HCT116 (cell line): Measurements from ENCODE around the gene STIL. TPM values are rescaled to one million over a fixed set of nuclear protein-coding genes. Genes with fewer than 3 reads are reported as not detected.

Experiments used
- ATAC-seq: fragments of 200-7000 bp; cut with Tn5 transposase; 2 replicates; pipeline ENCODE4 v1.9.1; 2020; ENCODE audit warnings: mild to moderate bottlenecking, moderate library complexity
- BruUV-seq: library from RNA; stranded (reverse); fragments of 400-500 nt; replicated peaks from 2 replicates; lab custom pipeline; 2021; lab: Mats Ljungman, UMichigan
- CTCF ChIA-PET: fragments of 300-600 bp; sonication (Branson Sonifier 250); formaldehyde crosslinking; loops from one replicate; lab custom pipeline; 2021; ENCODE audit warnings: antibody characterized with exemption; lab: Charles Lee
- POLR2A ChIA-PET: fragments of 300-600, 350-600 bp; sonication (Branson Sonifier 250); formaldehyde crosslinking; loops from one replicate; lab custom pipeline; 2021; ENCODE audit warnings: antibody characterized with exemption; lab: Charles Lee
- RAD21 ChIA-PET, 2 experiments: fragments of 300-600 bp; sonication (Branson Sonifier 250); formaldehyde crosslinking; loops; one replicate each; lab custom pipeline; 2023; ENCODE audit warnings: low total read pairs in 2 of 2; ENCODE audit not compliant: uncharacterized antibody in 2 of 2, unreplicated experiment in 2 of 2, low non-redundant PET in 1 of 2; lab: Charles Lee
- DNase-seq: peaks from one replicate; pipeline ENCODE4 v3.0.0-alpha.2; 2010; ENCODE audit warnings: low read depth, low spot score
- H2AFZ ChIP-seq: fragments of 200-600 bp; shearing (Covaris generic), sonication (generic); 2 replicates; pipeline ENCODE4 v1.6.1; 2017; ENCODE audit warnings: low read depth, mixed run types, mixed read lengths, antibody characterized with exemption, low read length; ENCODE audit not compliant: poor library complexity, severe bottlenecking
- H3K27ac ChIP-seq: 2 replicates; pipeline ENCODE4 v1.5.1; 2012; ENCODE audit warnings: low read depth, low read length
- H3K27me3 ChIP-seq: fragments of 200-600 bp; sonication (generic); 2 replicates; pipeline ENCODE4 v1.6.1; 2016; ENCODE audit warnings: mixed run types, low read length, mixed read lengths; ENCODE audit not compliant: insufficient read depth
- H3K36me3 ChIP-seq, 2 experiments: fragments of 200-500 bp in 1 of 2; fragments of 200-600 bp in 1 of 2; sonication (Bioruptor generic) in 1 of 2; sonication (generic) in 1 of 2; 2 replicates each; pipeline versions ENCODE4 v1.5.1 to v1.6.1; 2014 to 2016; ENCODE audit warnings: low read length in 2 of 2, inconsistent platforms in 1 of 2, mixed read lengths in 1 of 2, mixed run types in 1 of 2; ENCODE audit not compliant: insufficient read depth in 2 of 2, control insufficient read depth in 1 of 2
- H3K4me1 ChIP-seq, 2 experiments: fragments of 200-600 bp in 1 of 2; sonication (generic) in 1 of 2; 2 replicates each; pipeline versions ENCODE4 v1.5.1 to v1.6.1; 2012 to 2017; ENCODE audit warnings: low read length in 2 of 2, inconsistent platforms in 1 of 2, mild to moderate bottlenecking in 1 of 2, mixed read lengths in 1 of 2, mixed run types in 1 of 2, moderate library complexity in 1 of 2; ENCODE audit not compliant: insufficient read depth in 2 of 2, control insufficient read depth in 1 of 2
- H3K4me2 ChIP-seq: fragments of 200-600 bp; sonication (generic); 2 replicates; pipeline ENCODE4 v1.6.1; 2017; ENCODE audit warnings: mixed run types, low read length, mixed read lengths
- H3K4me3 ChIP-seq, 2 experiments: fragments of 200-600 bp in 1 of 2; sonication (generic) in 1 of 2; replicated peaks in 1 of 2; 2 replicates each; pipeline ENCODE4 v1.5.1; 2011 to 2016; ENCODE audit warnings: low read length in 2 of 2, control low read depth in 1 of 2, low read depth in 1 of 2, mild to moderate bottlenecking in 1 of 2, mixed read lengths in 1 of 2, mixed run types in 1 of 2
- H3K79me2 ChIP-seq: fragments of 200-600 bp; sonication (generic); 2 replicates; pipeline ENCODE4 v1.6.1; 2017; ENCODE audit warnings: mild to moderate bottlenecking, mixed run types, low read length, moderate library complexity, mixed read lengths; ENCODE audit not compliant: insufficient read depth
- H3K9ac ChIP-seq: fragments of 200-600 bp; sonication (generic); 2 replicates; pipeline ENCODE4 v1.6.1; 2016; ENCODE audit warnings: low read length, mixed read lengths
- H3K9me2 ChIP-seq: fragments of 200-600 bp; sonication (generic), shearing (Covaris generic); 2 replicates; pipeline ENCODE4 v1.6.1; 2017; ENCODE audit warnings: mixed run types, mild to moderate bottlenecking, moderate library complexity; ENCODE audit not compliant: insufficient read depth
- H3K9me3 ChIP-seq, 2 experiments: fragments of 200-500 bp in 1 of 2; fragments of 200-600 bp in 1 of 2; sonication (Bioruptor generic) in 1 of 2; sonication (generic) in 1 of 2; 2 replicates each; pipeline ENCODE4 v1.6.1; 2014 to 2017; ENCODE audit warnings: low read length in 2 of 2, mixed read lengths in 2 of 2, inconsistent platforms in 1 of 2, low read depth in 1 of 2, mild to moderate bottlenecking in 1 of 2, mixed run types in 1 of 2, moderate library complexity in 1 of 2; ENCODE audit not compliant: control insufficient read depth in 1 of 2, insufficient read depth in 1 of 2
- H4K20me1 ChIP-seq: fragments of 200-600 bp; sonication (generic), shearing (Covaris generic); 2 replicates; pipeline ENCODE4 v1.6.1; 2017; ENCODE audit warnings: mixed run types, mild to moderate bottlenecking, moderate library complexity; ENCODE audit not compliant: insufficient read depth
- ELF1 ChIP-seq: IDR thresholded peaks from 2 replicates; pipeline ENCODE4 v1.6.1; 2012; ENCODE audit warnings: low read depth, borderline replicate concordance
- EZH2 ChIP-seq: fragments of 200-600 bp; sonication (generic); IDR thresholded peaks from 2 replicates; pipeline ENCODE4 v1.6.1; 2017; ENCODE audit warnings: antibody characterized with exemption, mixed run types
- FOSL1 ChIP-seq: IDR thresholded peaks from 2 replicates; pipeline ENCODE4 v1.6.1; 2012; ENCODE audit warnings: low read depth
- MAX ChIP-seq: IDR thresholded peaks from 2 replicates; pipeline ENCODE4 v1.6.1; 2012
- POLR2AphosphoS5 ChIP-seq: IDR thresholded peaks from 2 replicates; pipeline ENCODE4 v1.6.1; 2011; ENCODE audit warnings: mild to moderate bottlenecking, low read depth, low read length, moderate library complexity
- SIN3A ChIP-seq: IDR thresholded peaks from 2 replicates; pipeline ENCODE4 v1.6.1; 2012; ENCODE audit warnings: low read depth
- SP1 ChIP-seq: IDR thresholded peaks from 2 replicates; pipeline ENCODE4 v1.6.1; 2012; ENCODE audit warnings: low read depth
- TCF7L2 ChIP-seq: IDR thresholded peaks from 2 replicates; pipeline ENCODE4 v1.7.0; 2011; ENCODE audit warnings: borderline replicate concordance, inconsistent platforms; ENCODE audit not compliant: insufficient read depth, insufficient read length; ENCODE audit errors: extremely low read depth
- YY1 ChIP-seq: IDR thresholded peaks from 2 replicates; pipeline ENCODE4 v1.6.1; 2011; ENCODE audit warnings: low read length, low read depth, moderate library complexity, mild to moderate bottlenecking; ENCODE audit not compliant: insufficient replicate concordance; ENCODE audit errors: extremely low read depth
- ZFX ChIP-seq: fragments of 450-650 bp; IDR thresholded peaks from 2 replicates; pipeline ENCODE4 v1.6.1; 2017
- intact Hi-C: fragments of 100-400 bp; cut with micrococcal nuclease; formaldehyde crosslinking; loops from 2 replicates; pipeline ENCODE4 v1.10.0; 2022
- total RNA-seq: library from RNA; stranded (reverse); gene quantifications from one replicate; pipeline ENCODE4 v1.2.1, GENCODE V29; 2021; ENCODE audit not compliant: unreplicated experiment

Gene STIL
- total RNA-seq, 1 experiment from 2014 or later: 34.4 TPM

GRCh38 chr1:47334765-47335435 is 21.0 kb upstream of the STIL start:
- POLR2A ChIA-PET: interaction anchor here (1.0 to 2.6 kb wide), 2 partner anchors 12 to 21 kb away, joined by 3 to 19 read pairs; partner anchors contain the start of gene STIL
- BruUV-seq: TSS peak; percentile 76
- peaks cover 53% of the 10 kb centered on the region for H3K79me2 ChIP-seq

GRCh38 chr1:47333922-47334764 is 20.2 kb upstream of the STIL start:
- Histone ChIP-seq H3K4me1 (peaks cover 8 to 17% of the 10 kb centered on the region in 2 experiments; a peak in 2 of 4 replicates), H2AFZ (peak overlapping the region; percentile 18), H3K9me3 (no peaks in the 10 kb centered on the region), H3K9ac (peak overlapping the region; percentile 80), H3K4me3 (peak overlapping the region; percentile 85 to 87), H3K79me2 (peaks cover 46% of the 10 kb centered on the region), H3K27ac (peak overlapping the region; percentile 97), H3K27me3 (no peaks in the 10 kb centered on the region), H3K4me2 (peak overlapping the region; percentile 84), H3K36me3 (no peaks in the 10 kb centered on the region), H3K9me2 (no peaks in the 10 kb centered on the region), H4K20me1 (no peaks in the 10 kb centered on the region)
- no peak for TF ChIP-seq EZH2
- TF ChIP-seq POLR2AphosphoS5: peak; percentile 44
- TF ChIP-seq SP1: no peak
- TF ChIP-seq SIN3A: no peak; the same call in 1 of the 2 replicates
- TF ChIP-seq ZFX: peak; percentile 95
- no peak for TF ChIP-seq YY1
- peak; percentile 76 for TF ChIP-seq TCF7L2
- TF ChIP-seq ELF1: no peak
- no peak for TF ChIP-seq FOSL1
- TF ChIP-seq MAX: peak; percentile 54
- RAD21 ChIA-PET: no interaction called here
- POLR2A ChIA-PET: interaction anchor here (1.0 to 2.6 kb wide), 3 partner anchors 10 to 20 kb away, joined by 3 to 19 read pairs (median 5); partner anchors contain the start of gene STIL
- DNase-seq (peak; percentile 44), ATAC-seq (peak; percentile 92)
- intact Hi-C loops: loop anchor here (1.0 kb wide), 1 partner anchor 20 kb away; the partner anchor contains the start of gene STIL
- BruUV-seq: no TSS peak
- CTCF ChIA-PET: interaction anchor here (0.6 to 2.0 kb wide), 6 partner anchors 10 to 141 kb away, joined by 3 to 15 read pairs (median 4); partner anchors contain the start of gene FOXD2

More at GRCh38 chr1:47334765-47335435, 21.0 kb upstream of the STIL start:
- peak overlapping the region; percentile 97 for H3K27ac ChIP-seq
- TF ChIP-seq YY1 (no peak), SIN3A (peak; percentile 25; the same call in 1 of the 2 replicates), ELF1 (no peak)
- TF ChIP-seq, all 23 proteins: peak for 1
- Histone ChIP-seq H3K9ac (peak overlapping the region; percentile 80), H3K9me2 (no peaks in the 10 kb centered on the region), H2AFZ (peak overlapping the region; percentile 18), H4K20me1 (no peaks in the 10 kb centered on the region), H3K27me3 (no peaks in the 10 kb centered on the region), H3K36me3 (no peaks in the 10 kb centered on the region), H3K4me1 (peaks cover 8 to 17% of the 10 kb centered on the region in 2 experiments; a peak in 2 of 4 replicates), H3K9me3 (no peaks in the 10 kb centered on the region), H3K4me3 (peak overlapping the region; percentile 85 to 87), H3K4me2 (peak overlapping the region; percentile 84)
- intact Hi-C loops: loop anchor here (1.0 kb wide), 1 partner anchor 21 kb away; the partner anchor contains the start of gene STIL
- ATAC-seq (no peak), DNase-seq (no peak)
- ChIA-PET CTCF (interaction anchor here (1.7 to 2.0 kb wide), 3 partner anchors 17 to 103 kb away, joined by 5 to 15 read pairs (median 5); partner anchors contain the start of gene FOXD2), RAD21 (no interaction called here)
